ENCODE data around the gene SPSB1.

SPSB1 gene

DNA sequence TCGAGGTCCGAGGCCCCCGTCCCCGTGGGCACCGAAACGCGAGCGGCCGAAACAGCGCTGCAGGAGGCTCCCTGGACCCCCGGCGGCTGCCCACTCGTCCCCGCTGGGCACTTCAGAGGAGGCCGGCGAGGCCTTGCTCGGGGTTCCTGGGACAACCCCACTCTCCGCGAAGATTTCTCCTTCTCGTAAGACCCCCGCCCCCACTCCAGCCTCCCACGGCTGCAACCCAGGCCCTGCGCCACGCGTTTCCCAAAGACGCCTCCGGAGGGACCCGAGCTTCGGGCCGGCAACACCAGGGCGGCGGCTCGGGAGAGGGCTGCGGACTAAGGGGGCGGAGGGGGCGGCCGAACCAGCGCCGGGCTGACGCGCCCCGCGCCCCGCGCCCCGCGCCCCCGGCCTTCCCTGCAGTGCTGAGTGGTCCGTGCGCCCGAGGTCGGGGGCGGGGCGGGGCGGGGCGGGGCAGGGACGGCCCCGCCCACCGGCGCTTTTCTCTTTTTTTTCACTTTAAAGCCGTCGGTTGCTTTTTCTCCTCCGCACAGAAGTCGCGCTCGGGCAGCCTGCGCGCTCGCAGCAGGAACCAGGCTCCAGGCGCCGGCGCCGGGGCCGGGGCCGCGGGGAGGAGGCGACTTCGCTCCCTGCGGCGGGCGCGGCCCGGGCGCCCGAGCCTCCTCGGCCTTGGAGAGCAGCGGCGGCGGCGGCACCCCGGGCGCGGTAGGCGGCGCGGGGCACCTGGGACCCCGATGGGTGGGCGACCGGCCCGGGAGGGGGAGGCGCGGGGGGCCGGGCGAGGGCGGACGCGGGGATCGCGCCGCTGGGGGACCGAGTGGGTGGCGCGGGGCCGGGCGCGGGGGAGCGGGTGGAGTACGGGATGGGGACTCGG is at the start of gene SPSB1:
TSS of gene SPSB1 (plus strand) at position 534 of the 880 bp plus-strand sequence. CDS start 62,998 bp downstream, outside the sequence.
- DNase-seq (ENCODE audit: low spot score) = peak; percentile 67

GRCh38 chr1:9243066-9243739 is 49.5 kb upstream of the SPSB1 start:
- no peak for DNase-seq (ENCODE audit: low spot score)

DNA sequence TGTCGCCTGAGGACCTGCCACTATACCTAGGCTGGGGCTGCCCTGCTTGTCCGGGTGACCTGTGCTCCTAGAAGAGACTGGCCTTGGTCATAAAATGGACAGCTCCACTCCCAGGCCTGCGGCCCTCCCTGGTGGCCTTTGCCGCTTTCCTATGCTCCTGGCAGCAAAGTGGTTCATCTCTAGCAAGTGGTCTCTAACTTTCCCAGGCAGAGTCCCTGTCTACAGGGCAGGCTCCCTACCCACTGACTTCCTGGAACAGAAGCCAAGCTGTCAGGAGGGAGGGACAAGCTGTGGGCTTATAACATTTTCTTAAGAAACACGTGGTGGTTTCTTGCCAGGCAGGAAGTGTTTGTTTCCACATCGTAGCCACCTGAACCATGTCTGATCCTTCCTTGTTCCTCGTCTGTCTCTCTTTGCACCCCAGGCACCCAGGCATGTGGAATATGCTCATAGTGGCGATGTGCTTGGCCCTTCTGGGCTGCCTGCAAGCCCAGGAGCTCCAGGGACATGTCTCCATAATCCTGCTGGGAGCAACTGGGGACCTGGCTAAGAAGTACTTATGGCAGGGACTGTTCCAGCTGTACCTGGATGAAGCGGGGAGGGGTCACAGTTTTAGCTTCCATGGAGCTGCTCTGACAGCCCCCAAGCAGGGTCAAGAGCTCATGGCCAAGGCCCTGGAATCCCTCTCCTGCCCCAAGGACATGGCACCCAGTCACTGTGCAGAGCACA is 48.0 kb upstream of the SPSB1 start:
- DNase-seq (ENCODE audit: low spot score) = no peak

- no peak for DNase-seq (ENCODE audit: low spot score)
These were observed 47.5 kb upstream of the SPSB1 start for GRCh38 chr1:9245230-9245619.

DNA sequence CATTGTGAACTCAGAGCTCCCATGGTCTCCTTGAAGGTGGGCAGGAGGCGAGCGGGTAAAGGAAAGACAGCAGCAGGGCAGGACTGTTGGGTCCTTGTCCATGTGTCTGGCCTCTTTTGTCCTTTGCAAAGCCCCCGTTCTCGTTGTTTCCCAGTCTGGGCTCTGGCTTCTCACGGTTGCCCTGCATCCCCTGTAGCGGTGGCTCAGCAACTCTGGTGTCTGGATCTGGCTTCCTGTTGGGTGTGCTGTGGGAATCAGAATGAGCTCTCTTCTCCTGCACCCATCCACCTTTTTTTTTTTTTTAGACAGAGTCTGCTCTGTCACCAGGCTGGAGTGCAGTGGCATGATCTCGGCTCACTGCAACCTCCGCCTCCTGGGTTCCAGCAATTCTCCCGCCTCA is 47.0 kb upstream of the SPSB1 start:
- no peak for DNase-seq (ENCODE audit: low spot score)

DNA sequence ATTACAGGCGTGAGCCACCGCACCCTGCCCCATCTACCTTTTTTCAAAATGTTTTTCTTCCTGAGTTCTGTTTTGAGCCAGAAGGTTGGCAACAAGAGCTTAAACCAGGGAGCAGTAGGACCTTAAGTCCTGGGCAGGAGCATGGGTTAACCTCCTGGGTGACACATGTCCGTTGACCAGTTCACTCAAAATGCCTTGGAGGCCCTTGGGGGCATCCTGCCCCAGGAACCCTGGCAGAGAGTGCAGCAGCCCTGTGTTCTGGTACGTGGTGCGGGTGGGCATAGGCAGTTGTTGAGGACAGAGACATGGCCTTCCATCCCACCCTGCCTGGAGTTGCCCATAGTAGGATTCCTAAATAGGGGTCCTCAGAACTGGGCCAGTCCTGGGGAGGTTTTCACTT is 46.5 kb upstream of the SPSB1 start:
- DNase-seq (ENCODE audit: low spot score) = no peak

GRCh38 chr1:9246841-9247785 is 45.6 kb upstream of the SPSB1 start:
- DNase-seq (ENCODE audit: low spot score) = no peak

DNA sequence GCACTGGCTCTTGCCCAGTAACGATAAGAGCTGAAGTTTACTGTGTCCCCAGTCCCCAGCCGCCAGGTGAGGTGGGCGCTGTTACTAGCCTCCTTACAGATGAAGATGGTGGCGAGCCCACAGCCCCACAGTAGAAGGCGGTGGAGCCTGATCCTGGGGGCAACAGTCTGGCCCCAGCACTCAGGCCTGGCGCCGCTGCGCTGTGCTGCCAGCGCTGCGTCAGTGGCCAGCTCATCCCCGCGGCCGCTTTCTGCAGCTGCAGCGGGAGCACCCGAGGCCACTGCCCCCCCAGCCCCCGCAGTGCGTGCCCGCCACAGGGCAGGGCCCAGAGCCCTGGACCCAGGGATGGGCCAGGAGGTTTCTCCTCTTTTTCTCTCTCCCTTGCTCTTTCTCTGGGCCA is 44.8 kb upstream of the SPSB1 start:
- DNase-seq (ENCODE audit: low spot score) = no peak

DNA sequence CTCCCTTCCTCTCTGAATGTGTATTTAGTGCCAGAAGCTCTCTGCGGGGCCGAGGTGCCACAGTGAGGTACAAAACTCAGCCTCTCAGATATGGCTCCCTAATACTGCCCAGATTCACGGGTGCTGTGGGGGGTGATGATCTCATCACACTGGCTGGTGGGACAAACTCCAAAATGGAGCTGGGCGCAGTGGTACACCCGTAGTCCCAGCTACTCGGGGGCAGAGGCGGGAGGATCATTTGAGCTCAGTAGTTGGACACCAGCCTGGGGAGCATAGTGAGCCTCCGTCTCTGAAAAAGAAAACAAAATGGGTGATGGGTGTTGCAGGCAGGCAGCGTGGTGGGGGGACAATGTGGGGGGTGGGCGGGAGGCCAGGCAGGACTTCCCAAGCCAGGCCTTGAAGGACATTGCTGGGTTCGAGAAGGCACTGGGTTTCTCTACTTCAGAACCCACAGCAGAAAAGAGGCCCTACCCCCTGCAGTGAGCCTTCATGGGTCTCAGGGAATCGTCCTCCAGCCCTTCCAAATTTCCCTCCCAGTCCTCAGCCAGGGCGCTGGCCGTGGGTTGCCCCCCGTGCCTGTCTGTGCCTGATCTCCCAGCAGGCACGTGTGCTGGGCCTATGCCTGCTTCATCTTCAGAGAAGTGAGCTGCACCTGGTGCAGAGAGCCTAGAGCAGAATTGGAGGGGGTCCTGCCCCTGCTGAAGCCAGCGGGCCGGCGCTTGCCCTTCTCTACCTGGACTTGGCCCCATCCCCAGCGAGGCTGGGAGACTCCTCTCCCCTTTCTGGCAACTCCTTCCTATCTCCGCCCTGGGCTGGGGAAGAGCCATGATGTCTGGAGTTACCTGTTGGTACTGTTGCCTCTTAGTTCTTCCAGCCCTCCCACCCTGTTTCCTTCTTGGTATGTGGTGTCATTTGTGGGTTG is 44.1 kb upstream of the SPSB1 start:
- DNase-seq (ENCODE audit: low spot score) = no peak

- no peak for DNase-seq (ENCODE audit: low spot score)
These were observed 43.5 kb upstream of the SPSB1 start for GRCh38 chr1:9249263-9249533.

DNA sequence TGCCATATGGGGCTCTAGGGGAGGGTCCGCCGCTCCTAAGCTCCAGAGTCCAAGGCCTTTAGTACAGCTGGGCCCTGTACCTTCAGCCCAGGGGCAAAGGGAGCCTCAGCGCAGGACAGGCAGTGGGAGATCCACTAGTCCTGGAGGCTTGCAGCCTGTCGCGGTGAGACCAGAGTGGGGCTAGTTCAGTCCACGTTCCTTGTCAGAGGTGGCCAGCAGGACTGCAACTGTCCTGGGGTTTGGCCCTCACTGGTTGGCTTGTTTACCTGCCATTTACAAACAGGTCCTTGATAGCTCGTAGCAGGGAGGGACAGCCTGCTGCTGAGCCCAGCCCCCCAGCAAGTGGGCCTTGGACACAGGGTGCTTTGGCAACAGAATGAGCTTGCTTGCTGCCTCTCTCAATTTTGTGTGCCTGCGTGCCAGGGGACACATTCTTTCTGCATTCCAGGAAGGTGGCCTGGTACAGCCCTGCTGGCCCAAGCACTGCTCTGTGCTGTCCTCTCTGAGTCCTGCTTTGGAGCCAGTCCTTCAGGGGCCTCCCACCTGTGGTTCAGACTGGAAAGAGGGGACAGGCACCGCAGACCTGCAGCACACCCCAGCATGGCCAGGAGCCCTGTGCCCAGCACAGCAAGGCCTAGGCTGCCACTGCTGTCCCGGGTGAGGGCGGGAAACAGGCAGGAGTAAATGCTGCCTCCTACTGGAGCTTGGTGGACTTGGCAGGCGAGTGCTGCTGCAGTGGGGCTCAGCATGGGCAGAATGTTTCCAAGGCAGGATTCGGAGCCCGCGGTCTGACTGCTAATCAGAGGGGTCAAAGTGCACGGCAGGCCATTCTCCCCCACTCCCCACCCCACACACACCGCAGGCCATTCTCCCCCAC is 42.9 kb upstream of the SPSB1 start:
- peak; percentile 56 for DNase-seq (ENCODE audit: low spot score)

DNA sequence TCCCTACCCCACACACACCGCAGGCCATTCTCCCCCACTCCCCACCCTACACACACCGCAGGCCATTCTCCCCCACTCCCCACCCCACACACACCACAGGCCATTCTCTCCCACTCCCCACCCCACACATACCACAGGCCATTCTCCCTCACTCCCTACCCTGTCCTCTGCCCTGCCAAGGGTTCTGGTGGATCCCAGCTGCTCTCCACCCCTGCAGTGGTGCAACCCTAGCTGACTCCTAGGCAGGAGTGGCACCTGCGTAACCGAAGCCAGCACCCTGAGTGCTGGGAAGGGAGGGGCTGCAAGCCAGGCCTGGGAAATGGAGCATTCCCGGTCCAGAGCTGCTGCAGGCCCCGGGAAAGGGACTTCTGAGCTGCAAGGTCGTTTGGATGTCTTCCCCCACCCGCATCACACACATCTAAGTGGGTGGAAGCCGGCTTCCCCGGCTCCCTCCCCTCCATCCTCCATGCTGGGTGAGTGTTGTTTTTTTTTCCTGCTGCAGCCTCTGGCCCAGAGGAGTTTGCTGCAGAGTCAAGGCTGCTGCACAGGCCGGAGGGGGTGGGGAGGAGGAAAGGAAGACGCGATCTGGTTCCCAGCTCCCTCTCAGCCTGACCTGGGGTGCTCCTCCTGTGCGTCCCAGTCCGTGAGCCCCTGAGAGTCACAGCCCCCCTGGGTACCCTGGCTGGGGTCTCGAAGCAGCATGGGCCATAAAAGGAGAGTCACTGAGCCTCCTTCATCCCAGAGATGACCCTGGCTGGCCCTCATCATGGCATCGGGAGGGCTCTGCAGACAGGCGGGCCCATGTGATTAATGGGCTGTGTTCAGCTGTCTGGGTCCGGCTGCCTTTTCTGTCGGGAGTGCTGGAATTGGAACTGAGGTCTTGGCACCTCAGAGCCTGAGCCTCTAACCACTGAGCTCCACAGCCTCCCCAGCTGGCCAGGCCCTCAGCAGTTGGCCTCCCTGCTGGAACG is 42.0 kb upstream of the SPSB1 start:
- no peak for DNase-seq (ENCODE audit: low spot score)

GRCh38 chr1:9251501-9251900 is 41.2 kb upstream of the SPSB1 start:
- no peak for DNase-seq (ENCODE audit: low spot score)

DNA sequence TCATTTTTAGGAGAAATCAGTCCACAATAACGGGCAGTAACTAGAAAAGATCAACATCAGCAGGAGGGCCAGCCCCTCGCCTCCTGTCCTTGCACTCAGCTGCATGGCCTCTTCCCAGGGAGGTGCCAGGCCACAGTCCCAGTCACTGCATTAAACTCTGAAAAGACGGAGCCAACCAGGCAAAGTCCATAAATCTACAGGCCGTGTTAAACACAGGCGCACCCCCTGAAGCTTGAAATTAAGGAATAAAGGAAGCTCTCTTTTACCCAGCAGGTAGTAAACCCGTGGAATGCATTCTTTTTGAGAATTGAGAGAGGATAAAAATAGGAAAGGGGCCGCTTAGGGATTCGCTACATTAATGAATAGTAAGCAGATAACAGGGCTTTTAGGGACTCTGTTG is 39.7 kb upstream of the SPSB1 start:
- DNase-seq (ENCODE audit: low spot score) = no peak

DNA sequence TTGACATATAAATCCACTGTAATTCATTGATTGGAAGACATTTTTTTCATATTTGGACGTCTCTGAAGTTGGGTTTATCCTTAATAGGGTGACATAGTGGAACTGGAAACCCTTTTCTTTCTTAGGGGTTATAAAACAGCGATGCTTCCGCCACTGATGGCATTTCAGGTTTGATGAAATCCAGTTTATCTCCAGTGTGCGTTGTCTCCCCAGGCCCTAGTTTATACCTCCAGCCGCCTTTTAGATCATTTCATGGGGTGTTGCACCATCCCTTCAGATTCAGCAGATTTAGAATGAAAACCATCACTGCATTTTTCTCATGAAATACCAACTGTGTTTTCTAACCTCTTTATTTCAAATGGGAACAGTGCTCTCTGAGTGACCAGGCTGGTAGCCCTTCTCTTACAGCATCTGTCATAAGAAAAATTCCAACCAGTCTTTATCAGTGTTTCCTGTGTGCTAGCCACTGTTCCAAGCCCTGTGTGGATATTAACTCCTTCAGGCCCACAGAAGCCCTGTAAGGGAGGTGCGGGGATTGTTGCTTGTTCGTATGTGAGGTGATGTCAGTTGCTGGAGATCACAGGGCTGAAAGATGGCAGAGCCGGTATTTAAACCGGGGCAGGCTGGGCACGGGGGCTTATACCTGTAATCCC is 39.1 kb upstream of the SPSB1 start:
- no peak for DNase-seq (ENCODE audit: low spot score)

DNA sequence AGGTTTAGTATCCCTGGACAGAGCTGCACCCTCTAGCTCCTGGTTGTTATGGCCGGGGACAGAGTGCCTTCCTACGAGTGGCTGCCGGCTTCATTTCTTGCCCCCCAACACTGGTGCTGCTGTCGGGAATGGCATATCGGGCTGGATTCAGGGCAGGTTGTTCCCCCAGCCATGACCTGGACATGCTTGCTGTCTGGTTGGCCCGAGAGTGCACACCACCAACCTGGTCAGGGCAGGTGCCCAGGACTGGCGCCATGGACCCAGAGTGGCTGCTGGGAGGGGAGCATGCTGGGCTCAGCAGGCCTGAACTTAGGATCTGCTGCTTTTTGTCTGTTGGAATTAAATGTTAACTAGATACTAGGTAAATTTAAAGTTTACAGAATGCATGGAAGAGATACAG is 36.4 kb upstream of the SPSB1 start:
- DNase-seq (ENCODE audit: low spot score) = no peak

GRCh38 chr1:9257851-9258250 is 34.8 kb upstream of the SPSB1 start:
- DNase-seq (ENCODE audit: low spot score) = no peak

GRCh38 chr1:9258629-9259028 is 34.1 kb upstream of the SPSB1 start:
- no peak for DNase-seq (ENCODE audit: low spot score)

Data from NAMALWA (cell line).